ENCODE results near the gene ZACN. TPM values are rescaled to one million over a fixed set of nuclear protein-coding genes. Genes with fewer than 3 reads are reported as not detected.

ZACN gene
- polyA plus RNA-seq, 3 donors: 0.09 TPM; not detected in 2

GRCh38 chr17:76036497-76037261 lies 42.3 kb upstream of the ZACN start:
- peak overlapping the region in 1 of 7 donors; percentile 54 for H3K27ac Mint-ChIP-seq
- DNase-seq: no peak
- no peaks in the 10 kb centered on the region for H3K27me3 ChIP-seq (ENCODE audit: control insufficient read depth in 2 of 2, insufficient read depth in 2 of 2, low read length in 2 of 2)
- H3K4me3 Mint-ChIP-seq: no peak overlapping the region
- no peaks in the 10 kb centered on the region for H3K9me3 Mint-ChIP-seq
- H3K36me3 Mint-ChIP-seq: peaks cover 40 to 46% of the 10 kb centered on the region in 2 donors
- no peaks in the 10 kb centered on the region for H3K79me2 ChIP-seq (ENCODE audit: insufficient read depth, low read length)
- H3K27ac ChIP-seq (ENCODE audit: low read depth in 1 of 2, low read length in 2 of 2): no peak overlapping the region
- intact Hi-C loops (cut with micrococcal nuclease): no loop called here
- no peak overlapping the region for H3K9ac ChIP-seq (ENCODE audit: insufficient read depth, low read length, poor library complexity, severe bottlenecking)
- peaks cover 0 to 4% (median 2%) of the 10 kb centered on the region in 3 donors for H3K27me3 Mint-ChIP-seq (ENCODE audit: low read depth in 3 of 3)
- H3K4me1 Mint-ChIP-seq: no peaks in the 10 kb centered on the region
- no peak for TF ChIP-seq CTCF (IDR thresholded peaks at IDR 0.05)
- H3K36me3 ChIP-seq (replicated peaks in 1 of 2; ENCODE audit: control insufficient read depth in 1 of 2, insufficient read depth in 2 of 2, low read length in 2 of 2): peaks cover 35 to 41% of the 10 kb centered on the region in 2 donors
- no peaks in the 10 kb centered on the region for H3K4me1 ChIP-seq (ENCODE audit: control insufficient read depth in 1 of 2, insufficient read depth in 2 of 2, low read length in 2 of 2)
- no peak overlapping the region for H2AFZ ChIP-seq (ENCODE audit: insufficient read depth, low read depth, low read length, poor library complexity, severe bottlenecking)
- H4K20me1 ChIP-seq (ENCODE audit: insufficient read depth, low read length): no peaks in the 10 kb centered on the region
- no peak overlapping the region for H3K4me2 ChIP-seq (replicated peaks; ENCODE audit: extremely low read depth, low read length, poor library complexity, severe bottlenecking)
- no peak overlapping the region for H3K4me3 ChIP-seq (replicated peaks in 1 of 3; ENCODE audit: low read depth in 2 of 3, low read length in 3 of 3)
- no peaks in the 10 kb centered on the region for H3K9me3 ChIP-seq (replicated peaks in 1 of 2; ENCODE audit: control insufficient read depth in 1 of 2, insufficient read depth in 1 of 2, low read length in 2 of 2)
- WGBS (ENCODE audit: insufficient coverage): 92% methylated on average over 22 of the region's 22 CpGs

- H3K9me3 Mint-ChIP-seq: no peaks in the 10 kb centered on the region
- Histone ChIP-seq H3K9me3 (replicated peaks in 1 of 2; ENCODE audit: control insufficient read depth in 1 of 2, insufficient read depth in 1 of 2, low read length in 2 of 2) (no peaks in the 10 kb centered on the region), H3K9ac (ENCODE audit: insufficient read depth, low read length, poor library complexity, severe bottlenecking) (no peak overlapping the region), H2AFZ (ENCODE audit: insufficient read depth, low read depth, low read length, poor library complexity, severe bottlenecking) (no peak overlapping the region), H3K27ac (ENCODE audit: low read depth in 1 of 2, low read length in 2 of 2) (no peak overlapping the region), H3K4me1 (ENCODE audit: control insufficient read depth in 1 of 2, insufficient read depth in 2 of 2, low read length in 2 of 2) (no peaks in the 10 kb centered on the region), H3K27me3 (ENCODE audit: control insufficient read depth in 2 of 2, insufficient read depth in 2 of 2, low read length in 2 of 2) (no peaks in the 10 kb centered on the region), H3K36me3 (replicated peaks in 1 of 2; ENCODE audit: control insufficient read depth in 1 of 2, insufficient read depth in 2 of 2, low read length in 2 of 2) (peaks cover 42 to 55% of the 10 kb centered on the region in 2 donors), H3K4me2 (replicated peaks; ENCODE audit: extremely low read depth, low read length, poor library complexity, severe bottlenecking) (no peak overlapping the region), H4K20me1 (ENCODE audit: insufficient read depth, low read length) (no peaks in the 10 kb centered on the region), H3K4me3 (replicated peaks in 1 of 3; ENCODE audit: low read depth in 2 of 3, low read length in 3 of 3) (no peak overlapping the region), H3K79me2 (ENCODE audit: insufficient read depth, low read length) (no peaks in the 10 kb centered on the region)
- no peak overlapping the region for H3K4me3 Mint-ChIP-seq
- 89% methylated on average over 3 of the region's 3 CpGs for WGBS (ENCODE audit: insufficient coverage)
- H3K4me1 Mint-ChIP-seq: no peaks in the 10 kb centered on the region
- no peak for TF ChIP-seq CTCF (IDR thresholded peaks at IDR 0.05)
- peaks cover 0 to 2% (median 0%) of the 10 kb centered on the region in 3 donors for H3K27me3 Mint-ChIP-seq (ENCODE audit: low read depth in 3 of 3)
- H3K36me3 Mint-ChIP-seq: peaks cover 46 to 59% of the 10 kb centered on the region in 2 donors
- peak overlapping the region in 2 of 7 donors; percentile 0 to 34 for H3K27ac Mint-ChIP-seq
- intact Hi-C loops (cut with micrococcal nuclease): no loop called here
- DNase-seq: no peak
These were observed 40.9 kb upstream of the ZACN start for GRCh38 chr17:76038050-76038449.
